Choroid plexus epithelial cell (primary cell): Measurements from ENCODE around the gene BDKRB2.

Source experiments
- DNase-seq: peaks from one replicate; pipeline ENCODE4 v3.0.0-alpha.2; 2010; ENCODE audit warnings: low read depth
- H3K4me3 ChIP-seq: 2 replicates; pipeline ENCODE4 v1.5.1; 2011; ENCODE audit warnings: low read depth, mild to moderate bottlenecking, control low read depth, low read length, moderate library complexity
- TF ChIP-seq, protein P1 (sequence below): conservative IDR thresholded peaks from 2 replicates; pipeline ENCODE4 v1.5.1; 2011; ENCODE audit warnings: low read depth, mild to moderate bottlenecking, control low read depth, inconsistent platforms, low read length, moderate library complexity

Gene BDKRB2

GRCh38 chr14:96177766-96178375 lies 26.8 kb upstream of the BDKRB2 start:
- DNase-seq: peak; percentile 40
- no peak overlapping the region for H3K4me3 ChIP-seq

DNA sequence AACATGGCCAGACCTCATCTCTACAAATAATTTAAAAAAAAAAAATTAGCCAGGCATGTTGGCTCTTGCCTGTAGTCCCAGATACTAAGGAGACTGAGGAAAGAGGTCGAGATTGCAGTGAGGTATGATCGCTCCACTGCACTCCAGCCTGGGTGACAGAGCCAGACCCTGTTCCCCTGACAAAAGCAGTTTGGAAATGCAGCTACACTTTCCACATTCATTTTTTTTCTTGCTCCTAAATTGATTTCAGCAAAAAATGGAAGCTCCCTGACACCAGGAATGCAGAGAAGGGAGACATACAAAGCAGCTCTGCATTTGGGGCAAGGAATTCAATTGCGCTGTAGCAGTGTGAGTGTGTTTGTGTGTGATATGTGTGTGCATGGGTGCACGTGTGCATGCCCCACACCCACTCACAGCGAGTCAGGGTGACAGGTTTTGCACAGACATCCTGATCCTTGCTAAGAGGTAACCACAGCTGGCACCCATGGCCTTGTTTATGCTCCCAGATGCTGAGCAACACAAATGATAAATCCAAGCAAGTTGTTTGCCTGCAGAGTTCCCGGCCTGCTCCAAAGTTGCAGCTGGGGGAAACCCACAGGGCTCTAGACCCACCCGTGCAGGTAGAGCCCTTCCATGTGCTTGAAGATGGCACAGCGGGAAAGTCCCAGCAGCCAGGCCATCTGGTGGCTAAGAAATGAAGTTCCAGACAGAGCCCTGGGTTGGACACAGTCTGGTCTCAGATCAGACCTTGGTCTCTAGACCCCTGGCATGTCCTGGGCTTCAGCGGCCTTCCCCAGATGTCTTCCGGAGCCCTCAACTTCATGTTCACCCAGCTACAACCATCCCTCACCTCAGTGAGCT lies 25.9 kb upstream of the BDKRB2 start:
- DNase-seq: no peak
- TF ChIP-seq, protein P1, sequence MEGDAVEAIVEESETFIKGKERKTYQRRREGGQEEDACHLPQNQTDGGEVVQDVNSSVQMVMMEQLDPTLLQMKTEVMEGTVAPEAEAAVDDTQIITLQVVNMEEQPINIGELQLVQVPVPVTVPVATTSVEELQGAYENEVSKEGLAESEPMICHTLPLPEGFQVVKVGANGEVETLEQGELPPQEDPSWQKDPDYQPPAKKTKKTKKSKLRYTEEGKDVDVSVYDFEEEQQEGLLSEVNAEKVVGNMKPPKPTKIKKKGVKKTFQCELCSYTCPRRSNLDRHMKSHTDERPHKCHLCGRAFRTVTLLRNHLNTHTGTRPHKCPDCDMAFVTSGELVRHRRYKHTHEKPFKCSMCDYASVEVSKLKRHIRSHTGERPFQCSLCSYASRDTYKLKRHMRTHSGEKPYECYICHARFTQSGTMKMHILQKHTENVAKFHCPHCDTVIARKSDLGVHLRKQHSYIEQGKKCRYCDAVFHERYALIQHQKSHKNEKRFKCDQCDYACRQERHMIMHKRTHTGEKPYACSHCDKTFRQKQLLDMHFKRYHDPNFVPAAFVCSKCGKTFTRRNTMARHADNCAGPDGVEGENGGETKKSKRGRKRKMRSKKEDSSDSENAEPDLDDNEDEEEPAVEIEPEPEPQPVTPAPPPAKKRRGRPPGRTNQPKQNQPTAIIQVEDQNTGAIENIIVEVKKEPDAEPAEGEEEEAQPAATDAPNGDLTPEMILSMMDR: peak; percentile 26
- H3K4me3 ChIP-seq: no peak overlapping the region

More at GRCh38 chr14:96177766-96178375, 26.8 kb upstream of the BDKRB2 start:
- TF ChIP-seq, protein P1: no peak

GRCh38 chr14:96180043-96180874 lies 24.4 kb upstream of the BDKRB2 start:
- no peak overlapping the region for H3K4me3 ChIP-seq
- TF ChIP-seq, protein P1: no peak
- DNase-seq: no peak

GRCh38 chr14:96181186-96182056 lies 23.2 kb upstream of the BDKRB2 start:
- no peak overlapping the region for H3K4me3 ChIP-seq
- TF ChIP-seq, protein P1: no peak
- DNase-seq: no peak

GRCh38 chr14:96182546-96182945 lies 22.1 kb upstream of the BDKRB2 start:
- DNase-seq: no peak
- H3K4me3 ChIP-seq: no peak overlapping the region
- TF ChIP-seq, protein P1: no peak

DNA sequence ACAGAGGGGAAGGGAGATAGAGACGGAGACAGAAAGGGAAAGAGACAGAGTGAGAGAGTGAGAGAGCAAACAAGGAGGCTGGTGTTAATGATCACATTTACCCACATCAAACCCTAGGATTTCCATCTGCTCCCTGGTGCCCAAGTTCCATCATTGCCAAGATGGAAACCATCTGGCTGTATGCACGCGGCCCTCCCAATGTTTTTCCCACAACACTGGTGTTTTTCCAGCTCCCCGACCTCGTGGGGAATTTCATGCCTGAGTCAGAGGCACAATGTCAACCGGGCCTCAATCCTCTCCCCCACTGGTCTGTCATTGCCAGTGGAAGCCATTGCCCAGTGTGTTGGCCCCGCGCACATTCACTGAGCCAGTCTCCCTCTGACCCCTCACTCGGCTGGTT lies 19.9 kb upstream of the BDKRB2 start:
- TF ChIP-seq, protein P1: no peak
- DNase-seq: no peak
- no peak overlapping the region for H3K4me3 ChIP-seq
